Suppressor macrophage (primary cell): ENCODE results near the gene AKT1S1.

Source experiments
- DNase-seq, 4 experiments: peaks; one replicate each; pipeline ENCODE4 v3.0.0-alpha.2; 2020 to 2022

The AKT1S1 gene

DNA sequence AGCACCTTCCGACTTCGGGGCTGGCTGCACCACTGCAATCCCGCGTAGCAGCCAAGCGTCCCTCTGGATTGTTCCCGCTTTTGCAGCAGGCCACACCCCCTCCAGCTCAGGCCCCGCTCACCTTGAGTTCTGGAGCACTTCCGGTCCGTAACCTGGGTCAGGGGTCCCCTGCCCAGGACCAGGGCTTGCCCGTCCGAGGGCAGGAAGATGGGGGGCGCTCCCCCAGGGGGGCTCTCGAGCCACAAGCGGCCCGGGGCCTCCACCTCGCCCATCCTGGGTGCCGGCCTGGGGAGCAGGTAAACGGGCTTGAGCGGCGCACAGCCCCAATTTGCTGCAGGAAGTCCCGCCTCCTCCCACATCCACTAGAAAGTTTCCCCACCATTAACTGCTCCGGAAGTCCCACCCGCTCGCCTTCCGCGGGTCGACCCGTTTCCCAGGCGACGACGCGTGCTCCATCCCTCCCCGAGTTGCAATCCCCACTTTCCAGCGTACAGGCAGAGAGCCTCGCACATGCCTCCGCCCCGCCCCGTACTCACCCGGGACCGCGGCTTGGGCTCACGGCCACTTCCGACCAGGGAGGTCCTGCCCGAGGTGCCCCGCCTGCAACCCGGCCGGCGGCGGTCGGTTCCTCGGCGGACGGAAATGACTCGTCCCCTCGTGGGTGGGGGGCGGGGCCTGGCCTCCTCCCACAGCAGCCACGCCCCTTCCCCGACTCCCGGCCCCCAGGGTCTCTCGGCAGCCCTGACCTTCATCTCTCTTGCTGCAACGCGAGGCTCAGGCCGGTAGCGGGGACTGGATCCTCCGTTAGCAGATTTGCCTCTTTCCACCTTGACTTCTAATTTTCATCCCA is 10.0 kb downstream of the AKT1S1 start, which contains the start of gene PNKP:
Gene PNKP (minus strand): TSS at position 644 of the 850 bp plus-strand sequence. CDS start 372 bp downstream, at position 272.
- peak; percentile 92 to 96 (median 94) for DNase-seq

DNA sequence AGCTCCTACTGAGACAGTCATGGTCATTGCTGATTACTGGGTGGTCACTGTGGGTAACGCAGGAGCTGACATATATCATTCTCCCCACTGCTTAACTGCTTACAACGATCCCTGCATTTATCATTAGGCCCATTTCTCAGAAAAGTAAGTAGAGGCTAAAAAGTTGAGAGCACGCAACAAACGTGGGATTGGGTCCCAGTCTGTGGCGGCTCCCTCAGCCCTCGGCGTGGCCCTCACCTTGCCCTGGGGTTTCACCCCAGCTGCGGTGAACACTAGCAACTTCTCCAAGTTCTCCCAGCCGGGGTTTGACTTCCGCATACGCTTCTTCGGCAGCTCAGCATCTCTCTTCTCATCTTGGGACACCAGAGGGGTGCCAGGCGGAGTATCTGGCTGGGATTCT is 12.3 kb downstream of the AKT1S1 start:
- no peak for DNase-seq

DNA sequence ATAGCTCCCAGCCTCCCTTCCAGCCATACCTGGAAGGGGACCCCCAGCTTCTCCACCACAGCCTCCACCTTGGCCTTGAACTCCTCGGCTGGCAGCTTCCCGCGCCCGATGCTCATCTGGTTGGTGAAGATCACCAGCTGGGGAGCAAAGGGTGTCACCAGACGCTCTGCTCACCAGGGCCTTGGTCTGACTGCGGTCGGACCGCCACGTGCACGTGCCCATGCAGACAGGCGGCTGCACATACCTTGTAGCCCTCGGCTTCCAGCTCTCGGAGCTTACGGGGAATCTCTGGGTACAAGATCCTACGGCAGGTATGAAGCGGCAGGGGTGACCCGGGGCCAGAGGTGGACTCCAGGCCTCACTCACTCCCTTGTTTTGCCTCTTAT is 13.2 kb downstream of the AKT1S1 start:
- DNase-seq: no peak

DNA sequence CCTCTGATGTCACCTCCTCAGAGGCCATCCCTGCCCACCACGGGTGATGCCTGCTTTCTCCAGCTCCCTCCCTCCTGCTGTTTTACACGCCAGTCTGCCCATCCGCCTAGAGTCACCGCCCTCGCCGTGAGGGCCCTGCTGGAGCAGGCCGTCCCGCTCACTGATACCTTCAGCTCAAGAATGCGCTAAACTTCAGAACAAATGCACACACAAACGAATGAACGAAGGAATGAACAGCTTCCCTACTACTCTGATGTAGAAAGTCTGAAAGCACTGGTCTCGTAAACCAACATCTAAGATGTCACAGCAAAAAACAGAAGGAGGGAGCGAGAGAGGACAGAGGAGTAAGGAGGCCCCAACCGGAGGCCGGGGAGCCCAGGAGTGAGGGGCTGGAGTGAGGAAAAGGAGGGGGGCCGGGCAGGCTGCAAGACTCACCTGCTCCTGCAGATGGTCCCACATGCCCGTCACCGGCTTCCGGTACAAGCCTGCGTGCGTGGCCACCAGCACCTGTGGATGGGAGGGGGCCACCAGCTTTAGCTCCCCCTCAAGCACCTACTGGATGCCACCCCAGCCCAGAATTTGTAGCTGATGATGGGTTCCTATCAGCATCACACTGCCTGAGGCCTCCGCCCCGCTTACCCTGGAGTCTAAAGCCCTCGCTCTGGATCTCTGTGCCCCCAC is 13.8 kb downstream of the AKT1S1 start:
- DNase-seq: no peak

DNA sequence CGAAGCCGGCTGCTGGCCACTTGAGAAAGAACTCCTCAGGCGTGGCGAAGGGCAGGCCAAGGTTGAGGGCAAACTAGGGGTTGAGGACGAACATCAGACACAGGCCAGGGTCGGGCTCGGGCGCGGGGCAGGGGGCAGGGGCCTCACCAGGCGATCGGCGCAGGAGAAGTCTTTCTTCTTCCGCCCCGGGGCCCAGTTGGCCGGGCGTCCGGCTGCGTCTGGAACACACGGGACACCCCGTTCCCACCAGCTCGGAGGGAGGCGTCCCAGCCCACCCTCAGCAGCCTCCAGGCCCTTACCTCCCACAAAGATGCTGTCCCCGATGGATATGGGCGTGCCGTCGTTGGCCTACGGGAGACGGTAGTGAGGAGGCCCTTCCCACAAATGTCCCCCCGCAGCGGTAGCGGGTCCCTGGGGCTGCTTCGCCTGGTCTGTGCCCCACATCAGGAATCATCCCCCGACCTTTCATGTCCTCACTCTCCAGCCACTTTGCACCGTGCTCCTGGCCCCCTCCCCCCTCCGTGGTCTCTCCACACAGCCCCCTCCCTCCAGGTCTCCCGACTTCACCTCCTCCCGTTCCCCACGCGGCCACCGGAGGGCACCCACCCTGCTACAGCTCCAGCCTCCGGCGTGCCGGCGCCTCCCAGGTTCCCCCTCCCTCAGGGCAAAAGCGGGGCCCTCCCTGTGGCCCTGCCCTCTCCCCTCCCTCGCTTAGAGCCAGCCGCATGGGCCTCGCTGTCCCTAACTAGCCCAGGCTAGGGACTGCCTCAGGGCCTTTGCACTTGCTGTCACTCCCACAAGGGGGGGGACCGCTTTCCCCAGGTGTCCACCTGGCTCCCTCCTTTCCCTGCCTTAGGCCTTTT is 14.5 kb downstream of the AKT1S1 start:
- no peak for DNase-seq

DNA sequence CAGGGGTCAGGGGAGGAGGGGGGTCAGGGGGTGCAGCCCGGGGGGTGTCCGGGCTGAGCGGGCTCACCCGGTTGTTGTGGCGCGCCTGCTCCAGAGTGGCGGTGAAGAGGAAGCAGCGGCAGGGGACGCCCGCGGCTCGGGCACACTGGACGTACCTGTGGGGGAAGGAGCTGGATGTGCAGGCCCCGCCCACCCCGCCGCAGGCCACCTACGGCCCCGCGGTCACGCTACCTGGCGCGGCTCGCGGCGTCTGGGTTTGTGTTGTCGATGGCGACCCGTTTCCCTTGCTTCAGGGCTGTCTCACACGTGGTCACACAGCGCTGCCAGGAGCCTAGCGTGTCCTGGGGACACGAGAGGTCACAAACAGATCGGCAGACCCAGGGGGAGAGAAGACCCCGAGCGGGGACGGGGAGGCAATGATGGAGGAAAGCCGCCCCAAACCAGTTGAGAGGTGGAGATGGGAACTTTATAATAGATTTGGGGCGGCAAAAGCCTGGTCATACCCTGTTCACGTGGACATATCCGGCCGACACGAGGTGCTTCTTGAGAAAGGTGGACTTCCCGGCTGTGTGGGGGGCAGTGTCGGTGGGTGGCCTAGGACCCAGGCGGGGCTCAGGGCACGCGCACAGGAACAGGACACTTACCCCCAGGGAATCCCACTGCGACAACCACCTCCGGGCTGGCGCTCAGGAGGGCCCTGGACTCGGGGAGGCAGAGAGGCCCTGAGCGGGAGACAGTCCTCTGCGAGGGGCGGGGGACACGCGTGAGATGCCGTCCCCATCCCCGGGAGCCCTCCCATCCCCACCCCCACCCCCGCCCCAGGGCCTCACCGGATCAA is 15.4 kb downstream of the AKT1S1 start:
- no peak for DNase-seq

DNA sequence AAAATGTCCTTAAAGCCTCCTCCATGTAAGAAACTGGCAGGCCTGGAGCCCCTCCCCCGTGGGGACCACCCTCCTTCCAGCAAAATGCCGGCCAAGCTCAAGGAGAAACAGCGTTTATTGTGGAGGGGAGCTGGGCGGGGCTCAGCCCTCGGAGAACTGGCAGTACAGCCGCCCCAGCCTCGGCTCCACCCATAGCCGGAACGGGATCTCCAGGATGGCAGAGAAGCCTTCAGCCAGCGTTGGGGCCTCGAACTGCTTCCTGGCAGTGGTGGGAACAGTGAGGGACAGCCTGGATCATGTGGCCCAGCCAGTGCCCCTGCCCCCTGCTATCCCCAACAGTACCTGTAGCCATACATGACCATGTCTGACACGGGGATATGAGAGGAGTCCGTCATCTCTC is 16.0 kb downstream of the AKT1S1 start:
- DNase-seq: no peak

DNA sequence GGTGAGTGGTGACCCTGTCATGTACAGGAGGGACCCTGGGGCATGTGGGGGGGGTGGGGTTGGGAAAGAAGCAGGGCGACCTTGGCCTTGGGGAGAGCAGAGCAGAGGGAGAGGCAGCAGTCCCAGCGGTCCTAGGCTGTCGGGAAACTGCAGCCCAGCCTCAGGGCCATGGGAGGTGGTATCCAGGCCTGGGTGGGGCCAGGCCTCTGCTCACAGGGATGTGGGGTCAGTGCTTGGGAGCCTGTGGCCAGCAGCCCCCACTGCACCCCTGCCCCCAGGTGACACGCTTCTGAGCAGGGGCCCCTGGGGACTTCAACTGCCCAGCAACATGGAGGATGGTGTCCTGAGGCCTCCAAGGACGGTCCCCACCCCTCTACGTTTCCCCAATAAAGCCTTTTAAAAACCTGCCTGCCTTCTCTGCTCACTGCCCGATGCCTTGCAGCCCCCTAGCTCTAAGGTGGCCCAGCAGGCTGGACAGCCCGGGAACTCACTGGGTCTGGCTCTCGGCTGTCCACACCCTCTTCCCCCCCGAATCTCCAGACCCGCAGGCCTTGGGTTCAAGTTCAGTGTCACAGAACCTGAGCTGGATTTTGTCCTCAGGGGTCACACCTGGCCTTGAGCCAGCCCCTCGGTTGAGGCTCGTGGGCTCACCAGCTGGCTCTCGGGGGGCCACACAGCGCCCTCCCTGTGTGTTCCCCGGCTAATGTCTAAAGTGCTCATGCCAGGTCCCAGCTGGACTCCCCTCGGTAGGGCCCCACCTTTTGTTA is 16.6 kb downstream of the AKT1S1 start:
- no peak for DNase-seq

DNA sequence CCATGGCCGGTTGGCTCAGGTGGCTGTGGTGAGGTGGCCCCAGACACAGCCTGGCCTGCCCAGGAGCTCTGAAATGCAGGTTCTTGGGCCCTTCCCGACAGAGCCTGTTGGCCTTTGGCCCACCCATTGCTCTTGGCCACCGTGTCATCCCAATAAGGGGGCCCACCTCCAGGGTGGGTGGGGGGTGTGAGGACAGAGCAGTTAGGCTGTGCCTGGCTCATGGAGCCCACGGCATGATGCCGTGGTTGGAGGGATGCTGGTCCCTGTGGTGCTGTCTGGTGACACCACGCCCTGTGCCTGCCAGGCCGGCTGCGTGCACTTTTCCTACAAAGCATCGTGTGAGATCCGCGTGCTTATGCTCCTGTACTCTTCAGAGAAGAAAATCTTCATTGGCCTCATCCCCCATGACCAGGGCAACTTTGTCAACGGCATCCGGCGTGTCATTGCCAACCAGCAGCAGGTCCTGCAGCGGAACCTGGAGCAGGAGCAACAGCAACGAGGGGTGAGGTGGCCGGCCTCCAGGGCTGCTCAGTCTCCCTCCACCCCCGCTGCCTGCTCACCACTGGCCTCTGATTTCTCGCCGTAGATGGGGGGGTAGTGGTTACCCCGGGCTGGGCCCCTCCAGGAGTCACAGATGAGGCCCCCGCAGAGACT is 17.3 kb downstream of the AKT1S1 start:
- no peak for DNase-seq

DNA sequence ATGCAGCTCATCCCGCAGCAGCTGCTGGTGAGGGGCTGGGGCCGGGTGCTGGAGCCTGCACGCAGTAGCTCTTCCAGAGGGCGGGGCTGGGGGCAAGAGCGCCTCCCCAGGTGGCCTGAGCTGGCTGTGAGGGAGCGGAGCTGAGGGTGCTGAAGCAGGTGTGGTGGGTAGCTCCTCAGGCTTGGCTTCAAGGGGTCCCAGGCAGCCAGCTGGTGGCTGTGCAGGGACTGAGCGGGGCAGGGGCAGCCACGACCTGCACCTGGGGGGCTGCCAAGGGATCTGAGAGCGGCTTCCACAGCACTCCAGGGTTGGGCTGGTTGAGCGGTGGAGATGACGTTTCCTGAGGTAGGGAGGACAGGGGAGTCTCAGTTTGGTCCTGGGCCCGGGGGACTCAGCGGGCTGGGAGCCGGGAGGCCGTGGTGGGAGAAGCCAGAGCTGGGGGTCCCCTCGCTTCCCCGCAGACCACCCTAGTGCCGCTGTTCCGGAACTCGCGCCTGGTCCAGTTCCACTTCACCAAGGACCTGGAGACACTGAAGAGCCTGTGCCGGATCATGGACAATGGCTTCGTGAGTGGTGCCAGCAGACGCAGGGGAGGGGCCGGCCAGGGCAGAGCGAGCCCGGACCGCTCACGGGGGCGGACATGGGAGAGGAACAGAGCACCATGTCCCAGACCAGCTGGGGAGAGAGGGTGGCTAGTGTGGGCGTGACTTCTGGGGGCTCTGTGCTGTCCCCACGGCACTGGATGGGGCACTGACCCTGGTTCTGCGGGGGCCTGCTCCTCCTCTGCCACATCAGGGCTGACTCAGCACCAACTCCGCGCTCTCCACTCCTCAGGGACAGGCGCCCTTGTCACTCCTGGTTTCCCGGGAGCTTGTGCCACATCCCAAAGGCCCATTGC is 18.8 kb downstream of the AKT1S1 start:
- no peak for DNase-seq

DNA sequence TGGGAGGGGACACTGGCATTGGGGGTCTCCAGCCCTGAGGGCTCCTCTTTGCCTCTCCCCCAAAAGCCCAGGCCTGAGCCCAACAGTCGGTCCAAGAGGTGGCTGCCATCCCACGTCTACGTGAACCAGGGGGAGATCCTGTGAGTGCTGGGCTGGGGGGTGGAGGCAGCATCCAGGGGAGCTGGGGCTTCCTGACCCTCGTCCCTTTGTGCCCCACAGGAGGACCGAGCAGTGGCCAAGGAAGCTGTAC is 19.4 kb downstream of the AKT1S1 start:
- no peak for DNase-seq

DNA sequence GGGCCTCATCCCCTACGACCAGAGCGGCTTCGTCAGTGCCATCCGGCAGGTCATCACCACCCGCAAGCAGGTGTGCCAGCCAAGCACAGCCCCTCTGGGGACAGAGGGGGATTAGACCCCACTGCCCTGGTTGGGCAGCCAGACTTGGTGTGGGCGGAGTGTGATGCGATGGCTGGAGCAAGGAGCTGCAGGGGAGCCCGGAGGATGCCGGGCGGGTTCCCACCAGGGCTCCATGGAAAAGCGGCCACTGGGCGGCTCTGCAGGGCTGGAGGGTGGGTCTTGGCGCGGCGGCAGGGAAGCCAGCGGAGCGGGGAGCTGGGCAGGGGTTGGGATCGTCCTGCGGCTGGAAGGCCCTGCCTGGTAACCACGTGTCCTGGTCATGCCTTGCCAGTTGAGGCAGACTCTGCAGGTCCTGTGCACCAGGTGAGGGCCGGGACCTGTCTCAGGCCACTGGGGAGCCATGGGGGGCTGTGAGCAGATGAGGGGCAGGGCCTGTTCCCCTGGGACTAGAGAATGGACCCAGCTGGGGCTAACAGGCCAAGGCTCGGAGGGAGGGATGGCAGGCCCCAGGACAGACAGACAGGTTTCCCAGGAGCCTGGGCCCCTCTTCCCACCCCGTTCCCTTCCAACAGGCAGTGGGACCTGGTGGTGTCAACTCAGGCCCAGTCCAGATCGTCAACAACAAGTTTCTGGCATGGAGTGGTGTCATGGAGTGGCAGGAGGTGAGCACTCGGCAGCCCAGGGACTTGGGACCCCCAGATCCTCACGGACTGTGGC is 19.9 kb downstream of the AKT1S1 start:
- no peak for DNase-seq

DNA sequence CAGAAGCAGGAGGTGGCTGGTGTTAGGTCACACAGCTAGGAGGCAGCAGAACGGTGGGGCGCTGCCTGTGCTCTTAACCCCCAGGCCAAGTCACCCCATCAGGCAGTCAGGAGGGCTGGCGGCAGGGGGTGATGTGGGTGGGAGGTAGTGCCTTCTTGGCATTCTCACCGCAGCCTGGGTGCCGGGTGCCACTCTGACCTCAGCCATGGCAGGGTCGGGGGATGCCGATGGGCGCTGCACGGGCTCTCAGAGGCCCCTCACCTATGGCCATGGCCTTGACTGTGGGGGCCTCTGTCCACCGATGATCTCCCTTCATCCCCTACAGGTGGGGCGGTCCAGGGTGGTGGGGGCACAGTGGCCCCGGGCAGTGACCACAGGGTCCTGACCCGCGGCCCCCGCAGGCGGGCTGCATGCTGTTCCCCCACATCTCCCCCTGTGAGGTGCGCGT is 20.6 kb downstream of the AKT1S1 start:
- no peak for DNase-seq

DNA sequence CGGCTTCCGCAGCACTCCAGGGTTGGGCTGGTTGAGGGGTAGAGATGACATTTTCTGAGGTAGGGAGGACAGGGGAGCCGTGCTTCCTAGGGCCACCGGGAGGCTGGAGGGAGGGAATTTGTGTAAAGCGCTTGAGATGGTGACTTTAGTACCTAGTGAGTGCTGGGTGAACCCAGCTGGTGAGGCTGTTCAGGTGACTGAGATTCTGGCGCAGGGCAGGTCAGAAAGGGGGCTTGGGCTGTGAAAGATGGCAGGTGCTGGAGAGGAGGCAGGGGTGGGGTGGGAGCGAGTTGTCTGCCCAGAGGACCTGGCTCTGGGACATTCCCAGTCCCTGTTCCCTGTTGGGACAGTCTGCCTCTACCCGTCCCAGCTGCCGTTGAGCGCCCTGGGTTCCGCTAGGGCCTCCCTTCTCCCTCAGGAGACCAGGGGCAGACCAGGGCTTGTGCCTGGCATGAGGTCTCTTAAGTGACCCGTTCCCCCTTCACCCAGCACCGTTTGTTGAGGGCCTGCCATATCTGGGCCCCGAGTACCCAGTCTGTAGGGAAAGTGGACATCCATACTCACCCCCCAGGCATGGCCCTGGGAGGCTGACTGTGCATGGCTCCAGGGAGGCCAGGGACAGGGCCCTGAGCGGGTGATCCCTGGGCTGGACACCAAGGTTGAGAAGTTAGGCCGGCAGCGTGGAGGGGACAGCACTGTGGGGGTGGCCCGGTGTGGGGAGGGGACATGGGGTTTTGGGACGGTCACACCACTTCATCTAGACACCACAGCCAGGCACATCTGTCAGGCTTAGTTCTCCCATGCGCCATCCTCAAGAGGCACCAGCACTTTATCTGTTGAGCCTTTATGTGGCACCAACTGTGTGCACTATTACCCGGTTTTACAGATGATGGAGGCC is 21.2 kb downstream of the AKT1S1 start:
- no peak for DNase-seq

DNA sequence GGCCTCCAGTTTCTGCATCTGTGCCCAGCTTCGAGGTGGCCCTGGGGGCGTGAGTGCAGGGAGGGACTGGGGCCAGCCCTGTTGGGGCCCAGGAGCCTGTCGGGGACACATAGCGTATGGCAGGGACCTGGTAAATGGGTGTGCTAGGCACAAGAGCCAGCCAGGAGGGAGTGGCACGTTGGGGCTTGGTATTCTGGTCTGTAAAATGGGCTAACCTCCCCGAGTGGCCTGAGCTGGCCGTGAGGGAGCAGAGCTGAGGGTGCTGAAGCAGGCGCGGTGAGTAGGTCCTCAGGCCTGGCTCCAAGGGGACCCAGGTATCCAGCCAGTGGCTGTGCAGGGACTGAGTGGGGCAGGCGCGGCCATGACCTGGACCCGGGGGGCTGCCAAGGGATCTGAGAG is 21.9 kb downstream of the AKT1S1 start:
- DNase-seq: no peak

DNA sequence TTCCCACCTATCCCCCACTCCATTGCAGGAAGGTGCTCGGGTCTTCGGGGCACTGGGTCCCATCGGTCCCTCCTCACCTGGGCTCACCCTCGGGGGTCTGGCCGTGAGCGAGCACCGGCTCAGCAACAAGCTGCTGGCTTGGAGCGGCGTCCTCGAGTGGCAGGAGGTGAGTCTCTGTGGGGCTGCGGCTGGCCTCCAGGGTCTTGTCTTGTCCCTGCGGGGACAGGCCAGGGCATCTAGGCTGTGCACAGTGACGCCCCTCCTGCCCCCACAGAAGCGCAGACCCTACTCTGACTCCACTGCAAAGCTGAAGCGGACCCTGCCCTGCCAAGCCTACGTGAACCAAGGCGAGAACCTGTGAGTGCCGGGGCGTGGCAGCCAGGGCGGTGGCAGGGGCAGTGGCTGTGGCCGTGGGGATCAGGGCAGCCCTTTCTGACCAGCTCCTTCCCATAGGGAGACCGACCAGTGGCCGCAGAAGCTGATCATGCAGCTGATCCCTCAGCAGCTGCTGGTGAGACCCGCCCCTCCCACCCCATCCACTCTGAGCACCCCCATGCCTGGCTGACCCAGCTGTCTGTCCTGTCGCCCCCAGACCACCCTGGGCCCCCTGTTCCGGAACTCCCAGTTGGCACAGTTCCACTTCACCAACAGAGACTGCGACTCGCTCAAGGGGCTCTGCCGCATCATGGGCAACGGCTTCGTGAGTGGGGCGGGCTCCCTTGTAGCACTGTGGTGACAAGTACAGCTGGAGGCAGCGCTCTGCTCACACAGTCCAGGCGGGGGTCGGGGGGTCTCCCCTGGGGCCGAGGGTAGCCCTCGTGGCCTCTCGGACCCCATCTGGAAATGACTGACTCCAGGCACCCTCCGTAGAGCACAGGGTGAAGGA is 22.5 kb downstream of the AKT1S1 start:
- DNase-seq: no peak

DNA sequence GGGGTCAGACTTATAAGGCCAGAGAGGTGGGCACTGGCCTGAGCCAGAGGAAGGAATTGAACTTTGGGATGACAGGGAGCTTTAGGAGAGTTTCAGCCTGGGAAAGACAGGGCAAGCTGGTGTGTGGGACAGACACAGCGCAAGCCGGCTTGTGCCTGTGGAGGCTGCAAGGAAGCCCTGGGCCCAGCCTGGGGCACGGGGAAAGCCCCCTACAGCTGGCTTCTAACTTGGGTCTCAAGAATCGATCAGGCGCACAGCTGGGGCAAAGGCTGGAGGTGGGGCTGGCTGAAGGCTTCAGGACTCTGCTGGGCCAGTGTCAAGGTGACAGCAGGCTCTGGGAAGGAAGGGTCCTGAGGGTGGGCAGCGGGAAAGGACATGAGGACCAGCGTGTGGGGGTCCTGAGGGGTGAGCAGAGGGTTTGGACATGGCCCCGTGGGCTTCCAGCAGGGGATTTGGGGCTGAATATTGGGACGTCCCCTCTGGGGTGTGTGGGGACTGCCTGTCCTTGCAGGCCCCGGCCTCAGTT is 23.2 kb downstream of the AKT1S1 start:
- DNase-seq: no peak
